Gastrocnemius medialis (tissue), 4 donors: ENCODE data around the gene MICALL2. TPM values are rescaled to one million over a fixed set of nuclear protein-coding genes. Genes with fewer than 3 reads are reported as not detected.

Experiments
- ATAC-seq, 2 donors: fragments of 150-250 bp; one replicate each; pipeline ENCODE4 v1.9.1; 2016
- DNase-seq, 2 donors: peaks; one replicate each; pipeline ENCODE4 v3.0.0-alpha.2; 2019
- H3K27ac ChIP-seq, 4 donors: fragments of 200-600 bp; sonication (generic); 1 replicate in 1 of 4; 2 replicates in 3 of 4; pipeline ENCODE4 v1.5.1; 2016 to 2018; ENCODE audit warnings: mild to moderate bottlenecking in 2 of 4, moderate library complexity in 1 of 4
- H3K27me3 ChIP-seq, 3 donors: fragments of 200-600 bp; sonication (generic) in 2 of 3; 1 replicate in 1 of 3; 2 replicates in 2 of 3; pipeline versions ENCODE4 v1.5.1 to v1.6.0; 2016 to 2019; ENCODE audit warnings: mild to moderate bottlenecking in 1 of 3, moderate library complexity in 1 of 3
- H3K36me3 ChIP-seq, 2 donors: fragments of 200-600 bp; sonication (generic) in 1 of 2; one replicate each; pipeline ENCODE4 v1.5.1; 2017 to 2018
- H3K4me1 ChIP-seq, 2 donors: fragments of 200-600 bp; sonication (generic) in 1 of 2; one replicate each; pipeline ENCODE4 v1.5.1; 2016 to 2017; ENCODE audit warnings: mild to moderate bottlenecking in 2 of 2
- H3K4me3 ChIP-seq, 4 donors: fragments of 200-600 bp; sonication (generic) in 3 of 4; 1 replicate in 1 of 4; 2 replicates in 3 of 4; pipeline ENCODE4 v1.5.1; 2016 to 2019; ENCODE audit warnings: mild to moderate bottlenecking in 2 of 4
- H3K9me3 ChIP-seq, 3 donors: fragments of 200-600 bp; sonication (generic) in 2 of 3; 1 replicate in 1 of 3; 2 replicates in 2 of 3; pipeline ENCODE4 v1.5.1; 2016 to 2019
- CTCF ChIP-seq, 5 experiments: fragments of 450-650 bp in 3 of 5; fragments of 200-600 bp in 2 of 5; sonication (generic) in 2 of 5; IDR thresholded peaks in 4 of 5; conservative IDR thresholded peaks in 1 of 5; 1 replicate in 4 of 5; 2 replicates in 1 of 5; pipeline ENCODE4 v1.5.1; 2016 to 2019; ENCODE audit warnings: antibody characterized with exemption in 5 of 5, mild to moderate bottlenecking in 3 of 5, moderate library complexity in 3 of 5
- POLR2A ChIP-seq, 2 donors: fragments of 450-650 bp; IDR thresholded peaks; one replicate each; pipeline ENCODE4 v1.6.1; 2017; ENCODE audit warnings: antibody characterized with exemption in 2 of 2, mild to moderate bottlenecking in 2 of 2, moderate library complexity in 2 of 2
- in situ Hi-C, 4 donors: fragments of 200-750 bp; cut with MboI; loops; one replicate each; pipeline versions ENCODE4 v1.15.0 to v1.8.0; 2017; ENCODE audit warnings: low sequenced_read_pairs in 4 of 4
- intact Hi-C: fragments of 100-400 bp; cut with DNase I; formaldehyde crosslinking; loops from one replicate; pipeline ENCODE4 v1.15.1; 2023; ENCODE audit warnings: low total_unique reads
- total RNA-seq, 4 donors: library from RNA; depleted of rRNA; stranded (reverse); fragments of >200 nt; gene quantifications; one replicate each; pipeline versions ENCODE4 v1.1.0 to v1.2.3, GENCODE V29; 2016

MICALL2 gene
- total RNA-seq, 4 donors from 2014 or later = 1.6 to 4.8 (median 2.4) TPM

GRCh38 chr7:1394371-1394770, 64.9 kb downstream of the MICALL2 start:
- no peaks in the 10 kb centered on the region for H3K9me3 ChIP-seq
- intact Hi-C loops (no loop called here), in situ Hi-C loops (no loop called here)
- ATAC-seq (no peak), DNase-seq (no peak)
- H3K27me3 ChIP-seq = peaks cover 24 to 51% (median 32%) of the 10 kb centered on the region in 3 donors
- H3K4me3 ChIP-seq = no peak overlapping the region
- no peaks in the 10 kb centered on the region for H3K4me1 ChIP-seq
- no peak overlapping the region for H3K27ac ChIP-seq
- TF ChIP-seq POLR2A (IDR thresholded peaks at IDR 0.05) (no peak), CTCF (IDR thresholded peaks at IDR 0.05 in 4 of 5, conservative IDR thresholded peaks at IDR 0.05 in 1 of 5) (no peak)
- no peaks in the 10 kb centered on the region for H3K36me3 ChIP-seq

- DNase-seq (no peak), ATAC-seq (no peak)
- no peak overlapping the region for H3K4me3 ChIP-seq
- no peak overlapping the region for H3K27ac ChIP-seq
- H3K4me1 ChIP-seq = no peaks in the 10 kb centered on the region
- in situ Hi-C loops (no loop called here), intact Hi-C loops (no loop called here)
- peaks cover 29 to 47% (median 33%) of the 10 kb centered on the region in 3 donors for H3K27me3 ChIP-seq
- H3K9me3 ChIP-seq = no peaks in the 10 kb centered on the region
- TF ChIP-seq CTCF (IDR thresholded peaks at IDR 0.05 in 4 of 5, conservative IDR thresholded peaks at IDR 0.05 in 1 of 5) = no peak
- no peaks in the 10 kb centered on the region for H3K36me3 ChIP-seq
These were observed 65.8 kb downstream of the MICALL2 start for GRCh38 chr7:1393421-1393820.

GRCh38 chr7:1392556-1392955, 66.7 kb downstream of the MICALL2 start:
- Histone ChIP-seq H3K27me3 (peaks cover 26 to 42% (median 37%) of the 10 kb centered on the region in 3 donors), H3K27ac (no peak overlapping the region), H3K4me3 (no peak overlapping the region), H3K36me3 (no peaks in the 10 kb centered on the region), H3K9me3 (no peaks in the 10 kb centered on the region), H3K4me1 (no peaks in the 10 kb centered on the region)
- intact Hi-C loops = no loop called here
- DNase-seq (no peak), ATAC-seq (no peak)
- in situ Hi-C loops = no loop called here
- TF ChIP-seq POLR2A (IDR thresholded peaks at IDR 0.05) = no peak

- no peak for DNase-seq
- Histone ChIP-seq H3K9me3 (no peaks in the 10 kb centered on the region), H3K4me3 (no peak overlapping the region), H3K27me3 (peaks cover 31 to 47% (median 46%) of the 10 kb centered on the region in 3 donors), H3K27ac (no peak overlapping the region), H3K36me3 (no peaks in the 10 kb centered on the region), H3K4me1 (no peaks in the 10 kb centered on the region)
- no peak for ATAC-seq
- no peak for TF ChIP-seq POLR2A (IDR thresholded peaks at IDR 0.05)
- TF ChIP-seq CTCF (IDR thresholded peaks at IDR 0.05 in 4 of 5, conservative IDR thresholded peaks at IDR 0.05 in 1 of 5) = no peak
- in situ Hi-C loops = no loop called here
- intact Hi-C loops = no loop called here
These were observed 67.8 kb downstream of the MICALL2 start for GRCh38 chr7:1391449-1391848.

- Histone ChIP-seq H3K4me1 (no peaks in the 10 kb centered on the region), H3K9me3 (no peaks in the 10 kb centered on the region), H3K36me3 (no peaks in the 10 kb centered on the region), H3K4me3 (no peak overlapping the region), H3K27me3 (peaks cover 29 to 42% (median 37%) of the 10 kb centered on the region in 3 donors), H3K27ac (no peak overlapping the region)
- ATAC-seq (no peak), DNase-seq (no peak)
- intact Hi-C loops = no loop called here
- no peak for TF ChIP-seq POLR2A (IDR thresholded peaks at IDR 0.05)
- no peak for TF ChIP-seq CTCF (IDR thresholded peaks at IDR 0.05 in 4 of 5, conservative IDR thresholded peaks at IDR 0.05 in 1 of 5)
- in situ Hi-C loops = no loop called here
These were observed 70.5 kb downstream of the MICALL2 start for GRCh38 chr7:1388703-1389335.
